GM21367 (cell line): Measurements from ENCODE around the gene TRAPPC2L.
"Not testable (repeated sequence)": the region's sequence is repeated elsewhere in the genome, so short reads cannot be mapped to it uniquely, and the experiment has no call there.

Experiments used
- ATAC-seq: cut with Tn5 transposase; IDR thresholded peaks from one replicate; pipeline ENCODE4 v1.9.1; 2021; ENCODE audit not compliant: unreplicated experiment

Gene TRAPPC2L

DNA sequence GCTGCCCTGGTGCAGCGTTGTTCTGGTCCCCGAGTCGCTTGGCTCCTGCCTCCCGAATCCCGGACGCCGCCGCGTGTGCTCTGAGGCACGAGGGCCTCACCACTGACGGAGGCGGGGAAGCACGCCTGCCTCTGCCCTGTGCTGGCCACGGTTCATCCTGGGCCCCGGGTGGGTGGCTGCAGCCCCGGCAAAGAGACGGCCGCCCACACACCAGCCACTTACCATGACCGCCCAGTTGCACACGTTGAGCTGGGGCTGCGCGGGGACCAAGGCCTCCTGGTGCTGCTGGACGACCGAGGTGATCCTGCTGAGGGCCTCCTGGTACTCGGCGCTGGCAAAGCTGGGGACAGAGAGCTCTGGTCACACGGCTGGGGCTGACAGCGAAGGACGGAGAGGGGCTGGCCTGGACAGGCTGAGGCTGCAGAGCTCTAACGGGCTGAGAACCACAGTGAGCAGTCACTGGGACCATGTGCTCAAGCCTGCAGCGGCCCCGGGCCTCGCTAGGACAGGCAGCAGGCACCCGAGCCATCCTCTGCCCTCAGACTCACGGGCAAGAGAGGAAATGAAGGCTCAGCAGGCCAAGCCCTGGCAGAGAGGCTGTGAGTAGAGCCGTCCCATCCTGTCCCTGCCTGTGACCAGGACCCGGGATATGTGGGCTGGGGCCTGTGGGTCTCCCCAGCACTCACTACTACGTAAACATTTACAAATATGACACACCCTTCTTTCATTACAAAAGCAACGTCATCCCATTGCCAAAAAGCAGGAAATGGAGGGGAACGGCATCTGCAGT is 38.9 kb upstream of the TRAPPC2L start:
- no peak for ATAC-seq

DNA sequence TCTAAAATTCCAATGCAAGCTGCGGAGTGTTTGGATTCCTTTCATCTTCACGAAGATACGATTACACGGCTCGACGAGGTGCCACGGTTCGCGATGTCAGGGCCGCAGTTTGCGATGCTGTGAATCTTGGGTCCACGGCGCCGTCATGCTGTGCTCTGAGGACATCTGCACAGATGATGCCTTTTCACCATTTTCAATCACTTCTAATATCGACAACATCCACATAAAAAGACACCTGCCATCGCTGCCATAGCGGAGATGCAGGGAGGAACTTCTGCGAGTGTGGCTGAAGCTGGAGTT is 38.4 kb upstream of the TRAPPC2L start:
- no peak for ATAC-seq

GRCh38 chr16:88819126-88819525 is 37.8 kb upstream of the TRAPPC2L start:
- ATAC-seq: no peak

GRCh38 chr16:88820385-88821025 is 36.4 kb upstream of the TRAPPC2L start:
- ATAC-seq: no peak

GRCh38 chr16:88821168-88821850 is 35.6 kb upstream of the TRAPPC2L start:
- ATAC-seq: no peak

- no peak for ATAC-seq
Measured at GRCh38 chr16:88822281-88823040, 34.5 kb upstream of the TRAPPC2L start.

DNA sequence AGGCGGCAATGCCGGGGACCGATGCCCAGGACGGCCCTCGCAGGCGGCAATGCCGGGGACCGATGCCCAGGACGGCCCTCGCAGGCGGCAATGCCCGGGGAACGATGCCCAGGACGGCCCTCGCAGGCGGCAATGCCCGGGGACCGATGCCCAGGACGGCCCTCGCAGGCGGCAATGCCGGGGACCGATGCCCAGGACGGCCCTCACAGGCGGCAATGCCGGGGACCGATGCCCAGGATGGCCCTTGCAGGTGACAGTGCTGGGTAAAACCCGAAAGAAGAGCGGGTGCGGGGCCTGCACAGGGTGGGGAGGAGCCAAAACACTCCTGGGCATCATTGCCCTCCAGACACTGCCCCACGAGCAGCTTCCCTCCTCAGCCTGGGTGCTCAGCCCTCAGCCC is 33.3 kb upstream of the TRAPPC2L start:
- ATAC-seq: not testable (repeated sequence)

DNA sequence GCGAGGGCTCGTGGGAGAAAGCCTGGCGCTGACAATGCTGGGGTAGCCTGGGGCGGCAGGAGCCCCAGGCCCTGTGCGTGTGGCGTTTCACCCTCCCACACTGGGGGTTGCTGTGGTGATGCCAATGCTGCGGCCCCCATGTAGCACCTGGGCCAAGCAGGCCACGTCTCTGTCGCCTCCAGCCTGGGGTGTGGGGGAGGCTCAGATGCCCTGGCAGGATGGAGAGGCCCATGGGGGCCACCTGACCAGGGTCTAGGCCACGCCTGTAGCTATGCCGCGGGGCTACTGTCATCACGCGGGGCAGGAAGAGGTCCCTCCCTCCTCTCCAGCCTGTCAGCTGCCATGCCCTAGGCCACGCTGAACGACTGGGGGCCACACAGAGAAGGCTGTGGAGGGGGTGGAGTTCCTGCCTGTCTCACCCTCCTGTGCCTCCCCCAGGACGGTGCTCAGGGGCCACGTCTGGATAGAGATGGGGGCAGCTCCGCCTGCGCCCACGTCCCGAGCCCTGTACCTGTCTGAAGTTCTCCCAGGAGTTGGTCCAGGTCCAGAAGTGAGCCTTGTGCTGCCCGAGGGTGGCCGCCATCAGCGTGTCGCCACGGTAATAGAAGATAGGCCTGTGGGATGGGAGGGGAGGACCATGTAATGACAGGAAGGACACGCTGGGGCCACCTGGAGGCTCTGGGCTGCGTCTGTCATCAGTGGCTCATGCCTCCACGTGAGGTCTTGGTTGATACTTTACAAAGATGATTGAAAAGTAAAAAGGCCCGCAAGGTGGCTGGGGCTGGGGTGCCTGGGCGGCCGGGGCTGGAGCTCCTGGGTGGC is 32.5 kb upstream of the TRAPPC2L start:
- no peak for ATAC-seq

DNA sequence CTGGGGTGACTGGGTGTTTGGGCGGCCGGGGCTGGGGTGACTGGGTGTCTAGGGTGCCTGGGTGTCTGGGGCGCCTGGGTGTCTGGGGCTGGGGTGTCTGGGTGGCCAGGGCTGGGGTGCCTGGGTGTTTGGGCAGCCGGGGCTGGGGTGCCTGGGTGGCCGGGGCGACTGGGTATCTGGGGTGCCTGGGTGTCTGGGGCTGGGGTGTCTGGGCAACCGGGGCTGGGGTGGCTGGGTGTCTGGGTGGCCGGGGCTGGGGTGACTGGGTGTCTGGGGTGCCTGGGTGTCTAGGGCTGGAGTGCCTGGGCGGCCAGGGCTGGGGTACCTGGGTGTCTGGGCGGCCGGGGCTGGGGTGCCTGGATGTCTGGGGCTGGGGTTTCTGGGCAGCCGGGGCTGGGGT is 31.8 kb upstream of the TRAPPC2L start:
- ATAC-seq: no peak

DNA sequence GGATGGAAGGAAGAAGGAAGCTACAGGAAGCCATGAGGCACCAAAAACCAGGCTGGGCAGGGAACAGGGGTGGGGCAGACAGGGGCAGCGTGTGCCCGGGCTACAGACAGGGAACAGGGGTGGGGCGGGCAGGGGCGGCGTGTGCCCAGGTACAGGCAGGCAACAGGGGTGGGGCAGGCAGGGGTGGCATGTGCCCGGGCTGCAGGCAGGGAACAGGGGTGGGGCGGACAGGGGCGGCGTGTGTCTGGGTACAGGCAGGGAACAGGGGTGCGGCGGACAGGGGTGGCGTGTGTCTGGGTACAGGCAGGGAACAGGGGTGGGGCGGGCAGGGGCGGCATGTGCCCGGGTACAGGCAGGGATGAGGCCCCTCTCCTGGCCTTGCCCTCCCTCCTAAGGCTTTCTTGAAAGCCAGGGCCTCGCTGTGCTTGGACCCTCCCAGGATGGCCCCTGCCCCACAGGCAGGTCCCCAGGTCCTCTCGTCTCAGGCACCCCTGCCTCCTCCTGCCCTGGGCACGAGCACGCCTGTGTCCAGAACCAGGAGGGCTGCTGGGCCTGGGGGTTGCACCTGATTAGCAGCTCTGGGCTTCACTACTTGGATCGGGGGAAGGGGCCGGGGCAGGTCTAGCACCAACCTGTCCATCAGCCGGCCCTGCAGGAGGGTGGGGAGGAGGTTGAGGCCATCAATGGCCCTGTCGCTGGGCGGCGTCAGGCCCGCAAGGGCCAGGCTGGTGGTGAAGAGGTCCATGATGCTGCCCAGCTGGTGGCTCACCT is 30.7 kb upstream of the TRAPPC2L start:
- no peak for ATAC-seq

- no peak for ATAC-seq
Measured at GRCh38 chr16:88827727-88828126, 29.2 kb upstream of the TRAPPC2L start.

- no peak for ATAC-seq
Measured at GRCh38 chr16:88828711-88829110, 28.2 kb upstream of the TRAPPC2L start.

GRCh38 chr16:88830258-88830657 is 26.7 kb upstream of the TRAPPC2L start:
- no peak for ATAC-seq

- no peak for ATAC-seq
Measured at GRCh38 chr16:88830783-88831182, 26.1 kb upstream of the TRAPPC2L start.

DNA sequence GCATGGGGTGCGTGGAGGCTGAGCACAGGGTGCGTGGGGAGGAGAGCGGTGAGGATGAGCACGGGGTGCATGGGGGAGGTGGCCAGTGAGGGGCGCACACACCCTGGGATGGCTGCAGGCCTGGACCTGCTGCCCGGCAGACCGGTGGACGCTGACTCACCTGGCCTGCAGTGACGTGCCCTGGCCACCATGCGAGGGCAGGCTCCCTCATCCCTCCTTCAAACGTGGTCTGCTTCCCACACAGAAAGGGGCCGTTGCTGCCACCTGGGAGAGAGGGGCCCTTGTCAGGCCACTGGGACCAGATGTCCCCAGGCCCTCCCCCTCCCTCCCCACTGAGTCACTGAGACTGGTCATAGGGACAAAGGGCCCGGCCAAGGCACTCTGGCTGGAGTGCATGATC is 25.1 kb upstream of the TRAPPC2L start:
- no peak for ATAC-seq

GRCh38 chr16:88833086-88833485 is 23.8 kb upstream of the TRAPPC2L start:
- ATAC-seq: no peak

DNA sequence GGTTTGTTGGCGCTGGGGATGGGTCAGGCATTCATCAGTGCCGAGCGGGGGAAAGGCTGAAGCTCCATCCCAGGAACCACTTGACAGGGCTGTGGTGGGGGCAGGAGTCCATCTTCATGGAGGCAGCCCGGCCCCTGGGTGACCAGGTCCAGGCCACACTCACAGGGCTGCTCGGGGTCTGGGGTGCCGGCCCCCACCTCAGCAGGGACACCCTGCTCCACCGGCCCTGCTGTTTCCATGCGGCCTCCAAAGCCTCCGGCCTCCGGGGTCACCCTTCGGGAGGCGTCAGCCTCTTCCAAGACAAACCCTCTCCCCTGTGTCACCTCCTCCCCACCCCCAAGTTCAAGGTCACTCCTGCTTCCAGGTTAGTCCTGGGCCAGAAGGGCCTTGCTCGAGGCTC is 22.3 kb upstream of the TRAPPC2L start:
- no peak for ATAC-seq

- no peak for ATAC-seq
Measured at GRCh38 chr16:88835383-88835782, 21.5 kb upstream of the TRAPPC2L start.

GRCh38 chr16:88835818-88836217 is 21.1 kb upstream of the TRAPPC2L start:
- no peak for ATAC-seq

DNA sequence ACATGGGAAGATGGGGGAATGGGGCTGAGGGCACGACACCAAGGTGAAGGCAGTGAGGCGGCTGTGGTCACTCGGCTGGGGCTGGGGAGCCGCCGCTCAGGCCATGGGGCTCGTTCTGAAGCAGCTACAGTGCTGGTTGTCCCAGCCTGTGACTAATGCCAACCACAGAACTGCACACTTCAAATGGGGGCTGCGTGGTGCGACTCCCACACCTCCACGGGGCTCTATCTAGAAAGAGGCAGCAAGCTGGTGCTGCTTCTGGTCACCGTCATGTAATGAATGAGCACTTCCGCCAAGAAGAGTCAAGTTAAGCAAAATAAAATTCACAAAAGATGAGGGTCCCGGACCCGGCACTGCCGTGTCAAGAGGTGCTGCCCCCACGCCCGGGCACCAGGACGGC is 20.1 kb upstream of the TRAPPC2L start:
- ATAC-seq: no peak
